Measurements from ENCODE around the gene BMP6. TPM values are rescaled to one million over a fixed set of nuclear protein-coding genes. Genes with fewer than 3 reads are reported as not detected.

BMP6 gene
- total and polyA plus RNA-seq, 8 donors, result 2.3 to 18.7 (median 3.7) TPM

DNA sequence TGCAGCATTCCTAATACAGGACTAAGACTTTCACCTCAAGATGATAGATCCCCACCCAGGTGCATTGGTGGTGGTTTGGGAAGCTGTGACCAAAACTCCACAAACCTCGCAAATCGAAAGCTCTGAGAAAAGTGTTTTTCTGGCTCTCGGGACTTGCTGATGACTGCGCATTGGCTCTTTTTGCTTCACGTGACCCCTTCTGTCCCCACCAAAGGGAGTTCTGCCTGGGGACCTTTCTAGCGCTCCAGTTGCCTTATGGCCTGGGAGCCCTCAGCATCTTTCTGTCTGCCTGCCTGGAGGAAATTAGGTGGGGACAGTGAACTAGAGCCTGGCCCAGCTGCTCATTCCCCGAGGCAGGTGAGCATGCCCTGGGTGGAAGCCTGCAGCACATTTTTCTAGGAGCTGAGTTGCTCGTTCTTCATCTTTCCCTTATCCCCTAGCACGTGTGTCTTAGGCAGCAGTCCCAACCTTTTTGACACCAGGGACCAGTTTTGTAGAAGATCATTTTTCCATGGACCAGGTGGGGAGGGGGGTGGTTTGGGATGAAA is 94.5 kb downstream of the BMP6 start:
- no peak for ATAC-seq
- Histone ChIP-seq H3K27ac (no peak overlapping the region), H3K36me3 (no peaks in the 10 kb centered on the region), H3K4me1 (peaks cover 0 to 3% of the 10 kb centered on the region in 2 donors), H3K4me3 (no peak overlapping the region), H3K9me3 (no peaks in the 10 kb centered on the region), H3K27me3 (no peaks in the 10 kb centered on the region)
- intact Hi-C loops (cut with DNase I), result no loop called here
- TF ChIP-seq CTCF (IDR thresholded peaks at IDR 0.05), result no peak
- DNase-seq, result no peak

- TF ChIP-seq CTCF (IDR thresholded peaks at IDR 0.05), result no peak
- DNase-seq (no peak), ATAC-seq (no peak)
- peaks cover 0 to 3% of the 10 kb centered on the region in 2 donors for H3K4me1 ChIP-seq
- no peaks in the 10 kb centered on the region for H3K27me3 ChIP-seq
- no peak overlapping the region for H3K27ac ChIP-seq
- H3K4me3 ChIP-seq, result no peak overlapping the region
- intact Hi-C loops (cut with DNase I), result no loop called here
- no peaks in the 10 kb centered on the region for H3K36me3 ChIP-seq
- no peaks in the 10 kb centered on the region for H3K9me3 ChIP-seq
Observed at GRCh38 chr6:7821426-7821825, 95.5 kb downstream of the BMP6 start.

DNA sequence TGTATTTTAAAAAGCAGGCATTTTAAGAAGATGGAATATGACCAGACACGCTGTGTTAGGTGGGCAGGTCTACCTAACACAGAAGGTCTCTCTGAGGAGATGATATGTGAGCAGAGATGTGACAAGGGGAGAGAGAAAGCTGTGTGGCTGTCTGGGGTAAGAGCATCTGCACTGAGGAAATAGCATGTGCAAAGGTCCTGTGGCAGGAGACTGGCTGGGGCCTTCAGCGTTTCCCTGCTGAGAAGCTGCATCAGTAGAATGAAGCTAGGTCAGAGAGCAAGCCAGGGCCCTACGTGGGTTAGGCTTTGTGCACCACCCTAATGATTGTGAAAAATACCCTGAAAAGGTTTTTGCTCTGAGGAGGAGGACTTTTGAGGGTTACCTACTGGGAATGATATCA is 97.7 kb downstream of the BMP6 start:
- intact Hi-C loops (cut with DNase I), result no loop called here
- Histone ChIP-seq H3K27ac (no peak overlapping the region), H3K27me3 (no peaks in the 10 kb centered on the region), H3K4me3 (no peak overlapping the region), H3K36me3 (no peaks in the 10 kb centered on the region), H3K4me1 (peaks cover 0 to 3% of the 10 kb centered on the region in 2 donors), H3K9me3 (no peaks in the 10 kb centered on the region)
- TF ChIP-seq CTCF (IDR thresholded peaks at IDR 0.05), result no peak
- ATAC-seq (no peak), DNase-seq (no peak)

DNA sequence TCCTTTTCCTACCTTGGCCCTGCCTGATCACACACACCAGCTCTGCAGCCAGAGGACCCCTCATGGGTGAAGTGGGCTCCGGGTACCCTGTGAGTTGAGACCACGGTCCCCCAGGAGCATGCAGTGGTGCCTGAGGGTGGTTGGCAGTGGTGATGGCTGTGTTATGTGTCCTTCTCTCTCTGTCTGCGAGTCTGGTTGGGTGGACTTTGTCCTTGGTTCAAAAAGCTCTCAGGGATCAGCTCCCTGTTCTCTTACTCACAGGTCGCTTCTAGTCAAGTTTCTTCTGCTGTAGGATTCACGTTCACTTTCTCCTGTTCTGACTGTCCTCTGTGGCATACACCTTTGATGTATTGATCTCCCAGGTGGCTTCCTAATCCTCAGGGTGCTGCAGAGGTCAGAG is 100.1 kb downstream of the BMP6 start:
- H3K27me3 ChIP-seq, result no peaks in the 10 kb centered on the region
- no peak for TF ChIP-seq CTCF (IDR thresholded peaks at IDR 0.05)
- H3K4me1 ChIP-seq, result no peaks in the 10 kb centered on the region
- ATAC-seq (no peak), DNase-seq (no peak)
- no peaks in the 10 kb centered on the region for H3K36me3 ChIP-seq
- H3K4me3 ChIP-seq, result no peak overlapping the region
- intact Hi-C loops (cut with DNase I), result no loop called here
- H3K9me3 ChIP-seq, result no peaks in the 10 kb centered on the region
- H3K27ac ChIP-seq, result no peak overlapping the region

GRCh38 chr6:7827142-7827541 is 101.2 kb downstream of the BMP6 start:
- no peak for ATAC-seq
- H3K4me3 ChIP-seq, result no peak overlapping the region
- peak overlapping the region in 1 of 2 donors; percentile 53 for H3K27ac ChIP-seq
- no peak for TF ChIP-seq CTCF (IDR thresholded peaks at IDR 0.05)
- no peaks in the 10 kb centered on the region for H3K36me3 ChIP-seq
- H3K27me3 ChIP-seq, result no peaks in the 10 kb centered on the region
- intact Hi-C loops (cut with DNase I), result no loop called here
- no peaks in the 10 kb centered on the region for H3K4me1 ChIP-seq
- no peak for DNase-seq
- H3K9me3 ChIP-seq, result no peaks in the 10 kb centered on the region

Measured in left lung (tissue), 10 donors.